Keratinocyte (primary cell): Measurements from ENCODE around the gene PIK3CD. TPM values are rescaled to one million over a fixed set of nuclear protein-coding genes. Genes with fewer than 3 reads are reported as not detected.

Experiments
- DNase-seq: peaks from one replicate; pipeline ENCODE4 v3.0.0-alpha.2; 2011; ENCODE audit warnings: low read depth, missing footprints, low spot score
- FAIRE-seq: peaks from 2 replicates; lab custom pipeline; 2011; peaks lifted over from hg19 to GRCh38; lab: Jason Lieb, UNC
- H2AFZ ChIP-seq: 2 replicates; pipeline ENCODE4 v1.6.0; 2012; ENCODE audit warnings: low read length, control low read depth, inconsistent platforms; ENCODE audit not compliant: control insufficient read depth
- H3K27ac ChIP-seq: 2 replicates; pipeline ENCODE4 v1.5.1; 2011; ENCODE audit warnings: low read length; ENCODE audit not compliant: control insufficient read depth, insufficient read depth
- H3K27me3 ChIP-seq: 3 replicates; pipeline ENCODE4 v1.6.0; 2011; ENCODE audit warnings: low read length; ENCODE audit not compliant: control insufficient read depth, insufficient read depth; ENCODE audit errors: extremely low read depth
- H3K36me3 ChIP-seq, 2 experiments: 2 replicates in 1 of 2; 3 replicates in 1 of 2; pipeline ENCODE4 v1.5.1; 2011; ENCODE audit warnings: low read length in 2 of 2, mild to moderate bottlenecking in 1 of 2; ENCODE audit not compliant: control insufficient read depth in 2 of 2, insufficient read depth in 2 of 2; ENCODE audit errors: extremely low read depth in 1 of 2
- H3K4me1 ChIP-seq: 3 replicates; pipeline ENCODE4 v1.5.1; 2011; ENCODE audit warnings: low read length; ENCODE audit not compliant: control insufficient read depth, insufficient read depth; ENCODE audit errors: extremely low read depth
- H3K4me2 ChIP-seq: 3 replicates; pipeline ENCODE4 v1.6.0; 2011; ENCODE audit warnings: low read depth, low read length; ENCODE audit not compliant: control insufficient read depth, insufficient read depth; ENCODE audit errors: extremely low read depth
- H3K4me3 ChIP-seq, 3 experiments: fragments of 200-600 bp in 1 of 3; sonication (generic) in 1 of 3; 2 replicates in 2 of 3; 3 replicates in 1 of 3; pipeline ENCODE4 v1.5.1; 2011 to 2016; ENCODE audit warnings: low read length in 3 of 3, mild to moderate bottlenecking in 3 of 3, control low read depth in 2 of 3, inconsistent platforms in 1 of 3, low read depth in 1 of 3, mixed read lengths in 1 of 3, mixed run types in 1 of 3, moderate library complexity in 1 of 3; ENCODE audit not compliant: control insufficient read depth in 2 of 3, insufficient read depth in 2 of 3; ENCODE audit errors: extremely low read depth in 1 of 3
- H3K79me2 ChIP-seq: 2 replicates; pipeline ENCODE4 v1.6.0; 2012; ENCODE audit warnings: low read length; ENCODE audit not compliant: control insufficient read depth, insufficient read depth
- H3K9ac ChIP-seq: 3 replicates; pipeline ENCODE4 v1.6.0; 2011; ENCODE audit warnings: low read length; ENCODE audit not compliant: control insufficient read depth, insufficient read depth; ENCODE audit errors: extremely low read depth
- H3K9me1 ChIP-seq: 3 replicates; pipeline ENCODE4 v1.6.0; 2011; ENCODE audit warnings: low read length; ENCODE audit not compliant: control insufficient read depth, insufficient read depth; ENCODE audit errors: extremely low read depth
- H3K9me3 ChIP-seq: 2 replicates; pipeline ENCODE4 v1.5.1; 2012; ENCODE audit warnings: low read depth, low read length; ENCODE audit not compliant: control insufficient read depth
- H4K20me1 ChIP-seq: 3 replicates; pipeline ENCODE4 v1.6.0; 2011; ENCODE audit warnings: low read length; ENCODE audit not compliant: control insufficient read depth, insufficient read depth; ENCODE audit errors: extremely low read depth
- EZH2 ChIP-seq: IDR thresholded peaks from one replicate; pipeline ENCODE4 v1.6.1; 2012; ENCODE audit warnings: inconsistent platforms, mild to moderate bottlenecking, low read length, moderate library complexity
- dilution Hi-C: fragments of 300-500 bp; cut with MboI; formaldehyde crosslinking; loops from one replicate; pipeline ENCODE4 v1.7.0; 2020; ENCODE audit warnings: low sequenced_read_pairs; ENCODE audit not compliant: extremely low pct_ligation_motif_present
- polyA minus RNA-seq, 3 experiments: library from RNA; depleted of rRNA, polyadenylated mRNA; stranded (reverse); fragments of >200 nt; gene quantifications; 1 replicate in 1 of 3; 2 replicates in 1 of 3; 3 replicates in 1 of 3; pipeline ENCODE4 v1.2.3, GENCODE V29; 2011
- polyA plus RNA-seq, 5 experiments: library from polyadenylated mRNA; depleted of rRNA in 3 of 5; stranded (reverse) in 3 of 5; stranded (forward) in 1 of 5; unstranded in 1 of 5; fragments of >200 nt; gene quantifications; 1 replicate in 1 of 5; 2 replicates in 3 of 5; 3 replicates in 1 of 5; pipeline versions ENCODE4 v1.2.1 to v1.2.3, GENCODE V29; 2011 to 2012; ENCODE audit warnings: missing spikeins in 2 of 5, low read depth in 1 of 5, low replicate concordance in 1 of 5
- TF ChIP-seq, protein P1 (sequence below), 3 experiments: IDR thresholded peaks in 1 of 3; conservative IDR thresholded peaks in 1 of 3; optimal IDR thresholded peaks in 1 of 3; 2 replicates in 2 of 3; 3 replicates in 1 of 3; pipeline versions ENCODE3 to v1.5.1; 2011; ENCODE audit warnings: low read length in 3 of 3, mild to moderate bottlenecking in 3 of 3, moderate library complexity in 2 of 3, control low read depth in 1 of 3, inconsistent platforms in 1 of 3; ENCODE audit not compliant: insufficient read depth in 2 of 3; ENCODE audit errors: extremely low read depth in 1 of 3

The PIK3CD gene
- polyA plus RNA-seq (7.7 to 15.5 TPM (median 7.8 TPM) in 3 replicates), polyA minus RNA-seq (14.6 to 62.9 TPM (median 19.9 TPM) in 3 replicates)
- 1.2 TPM for polyA plus RNA-seq (2011; ENCODE audit: low read depth)
- 7.7 and 10.8 TPM in 2 replicates for polyA plus RNA-seq (2011; cell fraction: cytosol; rRNA removed)
- polyA plus RNA-seq (2011; cell fraction: nucleus; rRNA removed): 24.5 and 30.3 TPM in 2 replicates
- 2.4 and 21.2 TPM in 2 replicates for polyA plus RNA-seq (2012; ENCODE audit: low replicate concordance)
- polyA minus RNA-seq (2011; cell fraction: cytosol; rRNA and poly(A)+ RNA removed): 14.8 TPM
- 18.0 and 21.2 TPM in 2 replicates for polyA minus RNA-seq (2011; cell fraction: nucleus; rRNA and poly(A)+ RNA removed)

DNA sequence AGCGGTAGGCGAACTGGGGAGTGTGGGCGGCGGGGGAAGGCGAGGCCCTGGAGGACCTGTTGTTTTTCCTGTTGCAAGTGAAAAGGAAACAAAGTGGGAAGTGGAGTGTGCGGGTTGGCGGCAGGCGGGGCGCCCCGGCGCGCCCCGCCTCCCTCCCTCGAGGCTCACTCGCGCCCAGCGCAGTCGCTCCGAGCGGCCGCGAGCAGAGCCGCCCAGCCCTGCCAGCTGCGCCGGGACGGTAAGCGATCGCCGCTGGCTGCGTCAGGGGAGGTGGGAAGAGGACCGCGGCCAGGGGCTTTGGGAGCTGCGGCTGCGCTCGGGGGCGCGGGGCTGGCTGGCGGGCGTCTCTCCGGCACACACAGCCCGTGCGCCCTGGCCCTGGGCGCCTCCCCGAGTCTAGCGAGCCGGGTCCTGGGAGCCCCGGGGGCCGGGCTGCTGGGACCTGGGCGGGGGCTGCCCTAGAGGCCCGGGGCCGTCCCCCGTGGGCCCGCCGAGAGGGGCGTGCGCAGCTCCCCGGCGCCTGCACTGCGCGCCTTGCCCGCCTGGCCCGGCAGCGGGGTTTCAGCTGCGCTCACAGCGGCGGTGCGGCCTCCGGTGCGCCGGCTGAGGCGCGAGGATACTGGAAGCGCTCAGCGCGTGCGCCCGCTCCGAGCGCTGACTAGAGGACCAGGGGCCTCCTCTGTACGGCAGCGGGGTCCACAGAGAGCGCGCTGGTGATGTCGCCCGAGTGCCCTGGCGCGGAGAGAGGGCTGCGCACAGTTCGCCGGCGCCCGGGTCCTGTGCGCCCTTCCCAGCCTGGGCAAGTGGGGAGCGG lies at the start of gene PIK3CD:
Gene PIK3CD, plus strand, starts transcription at position 167 of the 814 bp plus-strand sequence. CDS start 58,725 bp downstream, outside the sequence.
- Histone ChIP-seq H2AFZ (peak within 1 kb of the TSS; percentile 19), H3K4me1 (peaks cover 4% of the 10 kb centered on the region), H4K20me1 (no peaks in the 10 kb centered on the region), H3K9me3 (no peaks in the 10 kb centered on the region), H3K4me2 (peak within 1 kb of the TSS; percentile 70), H3K27ac (no peak within 1 kb of the TSS), H3K4me3 (peak within 1 kb of the TSS; percentile 42 to 54 (median 48)), H3K36me3 (no peaks in the 10 kb centered on the region), H3K9ac (no peak within 1 kb of the TSS), H3K9me1 (no peaks in the 10 kb centered on the region), H3K79me2 (no peaks in the 10 kb centered on the region), H3K27me3 (peaks cover 26% of the 10 kb centered on the region)
- DNase-seq (no peak), FAIRE-seq (no peak)
- dilution Hi-C loops: no loop called here
- no peak for TF ChIP-seq EZH2
- TF ChIP-seq, protein P1, sequence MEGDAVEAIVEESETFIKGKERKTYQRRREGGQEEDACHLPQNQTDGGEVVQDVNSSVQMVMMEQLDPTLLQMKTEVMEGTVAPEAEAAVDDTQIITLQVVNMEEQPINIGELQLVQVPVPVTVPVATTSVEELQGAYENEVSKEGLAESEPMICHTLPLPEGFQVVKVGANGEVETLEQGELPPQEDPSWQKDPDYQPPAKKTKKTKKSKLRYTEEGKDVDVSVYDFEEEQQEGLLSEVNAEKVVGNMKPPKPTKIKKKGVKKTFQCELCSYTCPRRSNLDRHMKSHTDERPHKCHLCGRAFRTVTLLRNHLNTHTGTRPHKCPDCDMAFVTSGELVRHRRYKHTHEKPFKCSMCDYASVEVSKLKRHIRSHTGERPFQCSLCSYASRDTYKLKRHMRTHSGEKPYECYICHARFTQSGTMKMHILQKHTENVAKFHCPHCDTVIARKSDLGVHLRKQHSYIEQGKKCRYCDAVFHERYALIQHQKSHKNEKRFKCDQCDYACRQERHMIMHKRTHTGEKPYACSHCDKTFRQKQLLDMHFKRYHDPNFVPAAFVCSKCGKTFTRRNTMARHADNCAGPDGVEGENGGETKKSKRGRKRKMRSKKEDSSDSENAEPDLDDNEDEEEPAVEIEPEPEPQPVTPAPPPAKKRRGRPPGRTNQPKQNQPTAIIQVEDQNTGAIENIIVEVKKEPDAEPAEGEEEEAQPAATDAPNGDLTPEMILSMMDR (optimal IDR thresholded peaks at IDR 0.05 in 1 of 3, IDR thresholded peaks at IDR 0.05 in 1 of 3, conservative IDR thresholded peaks at IDR 0.05 in 1 of 3; ENCODE audit: extremely low read depth in 1 of 3, insufficient read depth in 2 of 3, low read length in 3 of 3): no peak

DNA sequence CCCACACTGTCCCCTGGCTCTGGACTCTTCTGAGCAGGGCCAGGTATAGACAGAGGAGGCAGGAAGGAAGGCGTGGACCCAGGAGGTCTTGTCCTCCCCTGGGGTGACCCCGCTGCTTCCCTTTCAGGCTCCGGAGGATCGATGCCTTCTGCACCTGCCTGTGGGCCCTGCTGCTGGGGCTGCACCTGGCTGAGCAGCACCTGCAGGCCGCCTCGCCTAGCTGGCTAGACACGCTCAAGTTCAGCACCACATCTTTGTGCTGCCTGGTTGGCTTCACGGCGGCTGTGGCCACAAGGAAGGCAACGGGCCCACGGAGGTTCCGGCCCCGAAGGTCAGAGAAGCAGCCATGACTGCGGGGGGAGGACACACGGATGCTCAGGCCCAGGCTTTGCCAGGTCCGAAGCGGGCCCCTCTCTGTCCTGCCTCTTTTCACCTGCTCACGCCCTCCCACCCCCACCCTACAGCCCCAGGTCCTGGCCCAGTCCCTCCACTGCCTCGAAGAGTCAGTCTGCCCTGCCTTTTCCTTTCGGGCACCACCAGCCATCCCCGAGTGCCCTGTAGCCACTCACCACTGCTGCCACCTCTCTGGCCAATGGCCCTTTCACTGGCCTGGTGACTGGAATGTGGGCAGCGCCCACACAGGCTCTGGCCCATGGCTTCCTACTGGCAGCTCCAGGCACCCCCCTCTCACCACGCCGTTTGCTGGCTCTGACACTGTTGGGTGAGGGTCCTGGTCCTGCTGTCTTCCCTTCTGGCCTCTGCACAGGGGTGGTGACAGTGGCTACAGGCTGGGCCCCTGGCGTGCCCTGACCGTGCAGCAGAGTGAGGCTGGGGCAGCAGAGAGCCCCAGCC lies 49.4 kb upstream of the PIK3CD start:
- no peaks in the 10 kb centered on the region for H4K20me1 ChIP-seq
- dilution Hi-C loops: no loop called here
- peaks cover 14 to 19% of the 10 kb centered on the region in 2 experiments for H3K36me3 ChIP-seq
- FAIRE-seq (no peak), DNase-seq (no peak)
- H3K79me2 ChIP-seq: no peaks in the 10 kb centered on the region
- H3K9ac ChIP-seq: no peak overlapping the region
- no peak overlapping the region for H2AFZ ChIP-seq
- H3K9me1 ChIP-seq: no peaks in the 10 kb centered on the region
- TF ChIP-seq EZH2: no peak
- TF ChIP-seq, protein P1 (optimal IDR thresholded peaks at IDR 0.05 in 1 of 3, IDR thresholded peaks at IDR 0.05 in 1 of 3, conservative IDR thresholded peaks at IDR 0.05 in 1 of 3; ENCODE audit: extremely low read depth in 1 of 3, insufficient read depth in 2 of 3, low read length in 3 of 3): no peak
- no peak overlapping the region for H3K4me2 ChIP-seq
- H3K4me3 ChIP-seq: no peak overlapping the region
- H3K27me3 ChIP-seq: no peaks in the 10 kb centered on the region
- no peaks in the 10 kb centered on the region for H3K9me3 ChIP-seq
- H3K27ac ChIP-seq: no peak overlapping the region
- H3K4me1 ChIP-seq: no peaks in the 10 kb centered on the region
